DOHH2 (cell line): ENCODE measurements around the gene PEX14.

Experiments
- H3F3A ChIP-seq: fragments of 200-600 bp; sonication (generic), shearing (Covaris generic); 2 replicates; pipeline ENCODE4 v1.6.0; 2016; ENCODE audit warnings: antibody characterized with exemption, mild to moderate bottlenecking; ENCODE audit not compliant: control insufficient read depth, insufficient read depth
- H3K27ac ChIP-seq: fragments of 200-600 bp; sonication (generic); 2 replicates; pipeline ENCODE4 v1.5.1; 2014; ENCODE audit warnings: low read depth, mild to moderate bottlenecking, low read length, moderate library complexity
- H3K27me3 ChIP-seq: fragments of 200-600 bp; sonication (generic); 2 replicates; pipeline ENCODE4 v1.6.1; 2014; ENCODE audit warnings: mild to moderate bottlenecking, low read length, mixed read lengths; ENCODE audit not compliant: control insufficient read depth
- H3K36me3 ChIP-seq: fragments of 200-600 bp; sonication (generic); 2 replicates; pipeline ENCODE4 v1.6.1; 2014; ENCODE audit warnings: mild to moderate bottlenecking, low read length, moderate library complexity, mixed read lengths; ENCODE audit not compliant: control insufficient read depth
- H3K4me1 ChIP-seq: fragments of 200-600 bp; sonication (generic); 2 replicates; pipeline ENCODE4 v1.6.1; 2014; ENCODE audit warnings: mild to moderate bottlenecking, low read length, mixed read lengths; ENCODE audit not compliant: control insufficient read depth
- H3K4me2 ChIP-seq: fragments of 200-600 bp; sonication (generic); 2 replicates; pipeline ENCODE4 v1.6.0; 2014; ENCODE audit warnings: mild to moderate bottlenecking, low read length, moderate library complexity
- H3K4me3 ChIP-seq: fragments of 200-600 bp; sonication (generic); 2 replicates; pipeline ENCODE4 v1.5.1; 2014; ENCODE audit warnings: mild to moderate bottlenecking, low read length, mixed read lengths
- H3K79me2 ChIP-seq: fragments of 200-600 bp; sonication (generic); 2 replicates; pipeline ENCODE4 v1.6.1; 2014; ENCODE audit warnings: mild to moderate bottlenecking, low read length, mixed read lengths; ENCODE audit not compliant: control insufficient read depth
- H3K9me2 ChIP-seq: fragments of 200-600 bp; sonication (generic); replicated peaks from 2 replicates; pipeline ENCODE4 v1.6.1; 2014; ENCODE audit warnings: mild to moderate bottlenecking, low read length, mixed read lengths; ENCODE audit not compliant: control insufficient read depth
- H3K9me3 ChIP-seq: fragments of 200-600 bp; sonication (generic); 2 replicates; pipeline ENCODE4 v1.6.1; 2014; ENCODE audit warnings: antibody characterized with exemption, low read length, mixed read lengths; ENCODE audit not compliant: control insufficient read depth, insufficient read depth
- H4K20me1 ChIP-seq: fragments of 200-600 bp; sonication (generic); 2 replicates; pipeline ENCODE4 v1.6.0; 2014; ENCODE audit warnings: low read depth, mild to moderate bottlenecking, antibody characterized with exemption, low read length, moderate library complexity; ENCODE audit not compliant: control insufficient read depth, insufficient read depth
- EZH2phosphoT487 ChIP-seq: fragments of 200-600 bp; sonication (generic); IDR thresholded peaks from 2 replicates; pipeline ENCODE4 v1.6.1; 2017; ENCODE audit warnings: borderline replicate concordance, mild to moderate bottlenecking, antibody characterized with exemption, low read length, moderate library complexity, mixed read lengths
- TF ChIP-seq, protein P1 (sequence below): fragments of 200-600 bp; sonication (generic); IDR thresholded peaks from one replicate; pipeline ENCODE4 v1.5.1; 2014; ENCODE audit warnings: antibody characterized with exemption, mild to moderate bottlenecking, low read depth, low read length; ENCODE audit not compliant: poor library complexity, severe bottlenecking

Gene PEX14

DNA sequence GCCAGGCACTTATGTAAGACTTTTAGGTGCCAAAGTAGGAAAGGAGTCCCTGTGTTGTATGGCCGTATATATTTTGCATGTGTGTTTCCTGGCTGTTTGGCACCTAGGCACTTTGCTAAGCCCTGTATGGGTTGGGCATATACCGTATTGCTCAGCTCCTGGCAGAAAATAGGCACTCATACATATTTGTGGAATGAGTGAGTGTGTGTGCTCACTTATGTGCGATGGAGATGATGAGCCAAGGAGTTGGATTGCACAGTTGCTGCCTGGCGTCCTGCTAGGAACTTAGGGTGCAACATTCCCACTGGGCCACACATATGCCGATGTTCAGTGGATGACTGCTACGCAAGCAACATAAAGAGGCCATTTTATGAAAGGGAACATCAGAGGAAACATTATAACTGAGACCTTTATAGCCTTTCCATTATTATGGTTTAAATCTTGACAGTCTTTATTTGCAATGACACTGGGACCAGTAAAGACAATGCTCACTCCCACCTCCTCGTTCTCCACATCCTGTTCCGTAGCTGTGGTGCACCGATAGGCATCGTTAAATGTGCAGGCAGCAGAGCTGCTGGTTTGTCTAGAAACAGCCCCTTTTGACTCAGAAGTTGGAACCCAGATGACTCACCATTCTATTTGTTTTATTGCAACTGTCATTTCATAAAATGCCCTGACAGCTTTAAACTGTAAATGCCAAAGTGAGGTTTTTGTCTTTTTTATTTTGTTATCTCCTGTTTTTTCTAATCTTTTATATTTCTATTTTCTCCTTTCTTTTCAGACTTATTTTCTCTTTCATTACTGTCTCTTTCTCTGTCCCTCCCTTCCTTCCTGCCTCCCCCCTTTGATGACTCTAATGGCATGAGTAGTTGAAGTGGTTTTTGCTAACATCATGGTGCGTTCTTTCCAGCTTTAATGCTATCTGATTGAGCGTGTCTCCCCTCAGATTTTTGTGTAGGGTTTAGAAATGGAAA is 36.1 kb downstream of the PEX14 start:
- no peak overlapping the region for H3K4me2 ChIP-seq
- no peaks in the 10 kb centered on the region for H3K9me3 ChIP-seq
- peaks cover 2% of the 10 kb centered on the region; the same call in 1 of the 2 replicates for H3F3A ChIP-seq
- no peaks in the 10 kb centered on the region for H3K36me3 ChIP-seq
- TF ChIP-seq, protein P1, sequence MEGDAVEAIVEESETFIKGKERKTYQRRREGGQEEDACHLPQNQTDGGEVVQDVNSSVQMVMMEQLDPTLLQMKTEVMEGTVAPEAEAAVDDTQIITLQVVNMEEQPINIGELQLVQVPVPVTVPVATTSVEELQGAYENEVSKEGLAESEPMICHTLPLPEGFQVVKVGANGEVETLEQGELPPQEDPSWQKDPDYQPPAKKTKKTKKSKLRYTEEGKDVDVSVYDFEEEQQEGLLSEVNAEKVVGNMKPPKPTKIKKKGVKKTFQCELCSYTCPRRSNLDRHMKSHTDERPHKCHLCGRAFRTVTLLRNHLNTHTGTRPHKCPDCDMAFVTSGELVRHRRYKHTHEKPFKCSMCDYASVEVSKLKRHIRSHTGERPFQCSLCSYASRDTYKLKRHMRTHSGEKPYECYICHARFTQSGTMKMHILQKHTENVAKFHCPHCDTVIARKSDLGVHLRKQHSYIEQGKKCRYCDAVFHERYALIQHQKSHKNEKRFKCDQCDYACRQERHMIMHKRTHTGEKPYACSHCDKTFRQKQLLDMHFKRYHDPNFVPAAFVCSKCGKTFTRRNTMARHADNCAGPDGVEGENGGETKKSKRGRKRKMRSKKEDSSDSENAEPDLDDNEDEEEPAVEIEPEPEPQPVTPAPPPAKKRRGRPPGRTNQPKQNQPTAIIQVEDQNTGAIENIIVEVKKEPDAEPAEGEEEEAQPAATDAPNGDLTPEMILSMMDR: no peak
- TF ChIP-seq EZH2phosphoT487: no peak
- peaks cover 66% of the 10 kb centered on the region for H3K79me2 ChIP-seq
- H3K4me1 ChIP-seq: peaks cover 10% of the 10 kb centered on the region
- H4K20me1 ChIP-seq: peaks cover 11% of the 10 kb centered on the region
- no peak overlapping the region for H3K27ac ChIP-seq
- no peaks in the 10 kb centered on the region for H3K27me3 ChIP-seq
- H3K4me3 ChIP-seq: no peak overlapping the region
- no peaks in the 10 kb centered on the region for H3K9me2 ChIP-seq

DNA sequence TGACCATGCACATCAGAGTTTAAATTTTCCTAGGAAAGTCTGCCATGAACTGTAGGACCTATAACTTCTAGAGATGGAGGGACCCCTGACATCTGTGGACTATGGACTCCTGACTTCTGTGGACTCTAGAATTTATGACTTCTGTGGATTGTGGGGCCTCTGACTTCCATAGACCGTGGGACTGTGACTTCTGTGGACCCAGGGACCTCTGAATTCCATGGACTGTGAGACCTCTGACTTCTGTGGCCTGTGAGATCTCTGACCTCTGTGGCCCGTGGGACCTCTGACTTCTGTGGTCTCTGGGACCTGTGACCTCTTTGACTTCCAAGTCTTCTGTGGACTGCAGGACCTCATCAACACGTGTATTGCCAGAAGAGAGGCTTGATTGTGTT is 36.7 kb downstream of the PEX14 start:
- H3K9me2 ChIP-seq: no peaks in the 10 kb centered on the region
- H3K79me2 ChIP-seq: peaks cover 73% of the 10 kb centered on the region
- TF ChIP-seq EZH2phosphoT487: no peak
- TF ChIP-seq, protein P1: no peak
- peaks cover 13% of the 10 kb centered on the region for H4K20me1 ChIP-seq
- peaks cover 10% of the 10 kb centered on the region for H3K4me1 ChIP-seq
- no peak overlapping the region for H3K27ac ChIP-seq
- H3K4me2 ChIP-seq: no peak overlapping the region
- H3K9me3 ChIP-seq: no peaks in the 10 kb centered on the region
- H3K36me3 ChIP-seq: no peaks in the 10 kb centered on the region
- no peaks in the 10 kb centered on the region for H3K27me3 ChIP-seq
- H3K4me3 ChIP-seq: no peak overlapping the region
- peaks cover 2% of the 10 kb centered on the region; the same call in 1 of the 2 replicates for H3F3A ChIP-seq

DNA sequence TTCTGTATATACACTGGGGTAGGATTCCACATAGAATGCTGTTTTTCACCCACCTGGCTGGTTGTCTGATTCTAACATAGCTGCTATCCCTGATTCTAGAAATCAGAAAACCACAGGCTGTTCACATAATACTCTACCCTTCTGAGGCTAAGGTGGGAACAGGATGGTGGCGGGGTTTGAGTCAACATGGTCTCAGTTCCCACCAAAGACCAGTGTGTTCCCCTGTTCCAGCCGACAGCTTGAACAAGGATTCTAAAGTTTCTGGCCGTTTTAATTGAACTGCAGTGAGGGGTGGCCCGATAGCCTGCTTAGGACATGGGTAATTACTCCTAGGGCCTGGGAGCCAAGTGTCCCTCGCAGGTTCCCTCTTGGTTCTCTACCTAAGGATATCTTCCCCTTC is 38.4 kb downstream of the PEX14 start:
- H3F3A ChIP-seq: no peaks in the 10 kb centered on the region
- H3K4me1 ChIP-seq: peaks cover 6% of the 10 kb centered on the region
- H4K20me1 ChIP-seq: 0 out of 2 replicates have a peak, but pooled peaks cover 7% of the 10 kb centered on the region
- no peak overlapping the region for H3K4me2 ChIP-seq
- no peaks in the 10 kb centered on the region for H3K9me3 ChIP-seq
- peaks cover 71% of the 10 kb centered on the region for H3K79me2 ChIP-seq
- no peak overlapping the region for H3K4me3 ChIP-seq
- H3K27me3 ChIP-seq: no peaks in the 10 kb centered on the region
- TF ChIP-seq EZH2phosphoT487: no peak
- TF ChIP-seq, protein P1: no peak
- H3K9me2 ChIP-seq: no peaks in the 10 kb centered on the region
- H3K36me3 ChIP-seq: no peaks in the 10 kb centered on the region
- no peak overlapping the region for H3K27ac ChIP-seq
